A549 (cell line): ENCODE measurements around the gene MTPN. TPM values are rescaled to one million over a fixed set of nuclear protein-coding genes. Genes with fewer than 3 reads are reported as not detected.

Experiments used
- ATAC-seq, 2 experiments: fragments of 200-7000 bp in 1 of 2; fragments of >200 bp in 1 of 2; cut with Nextera tagmentation in 1 of 2; cut with Tn5 transposase in 1 of 2; 3 replicates each; pipeline versions ENCODE4 v1.8.0 to v1.9.1; 2018 to 2020; ENCODE audit warnings: mild to moderate bottlenecking in 1 of 2, moderate library complexity in 1 of 2
- CTCF ChIA-PET: fragments of 300-600 bp; sonication (Branson Sonifier 250); formaldehyde crosslinking; extraction: SDS; loops from one replicate; lab custom pipeline; 2021; ENCODE audit warnings: antibody characterized with exemption, inconsistent platforms; lab: Yijun Ruan, JAX
- POLR2A ChIA-PET: fragments of 350-600 bp; formaldehyde crosslinking; extraction: SDS; loops from one replicate; lab custom pipeline; 2021; ENCODE audit warnings: antibody characterized with exemption, inconsistent platforms; lab: Yijun Ruan, JAX
- DNase-seq, 2 experiments: peaks; one replicate each; pipeline versions ENCODE4 v3.0.0 to v3.0.0-alpha.2; 2011 to 2016; ENCODE audit warnings: low read depth in 1 of 2, low spot score in 1 of 2
- FAIRE-seq: peaks from 2 replicates; lab custom pipeline; 2011; peaks lifted over from hg19 to GRCh38; lab: Jason Lieb, UNC
- H3K27ac ChIP-seq, 2 experiments: fragments of >200 bp; sonication (Bioruptor Twin); formaldehyde crosslinking; 3 replicates each; pipeline ENCODE4 v1.5.1; 2016 to 2017
- H3K4me1 ChIP-seq: fragments of >200 bp; sonication (Bioruptor Twin); formaldehyde crosslinking; 3 replicates; pipeline ENCODE4 v1.6.1; 2016
- H3K4me2 ChIP-seq: fragments of >200 bp; sonication (Bioruptor Twin); formaldehyde crosslinking; 3 replicates; pipeline ENCODE4 v1.6.1; 2016
- H3K4me3 ChIP-seq: fragments of >200 bp; sonication (Bioruptor Twin); formaldehyde crosslinking; 3 replicates; pipeline ENCODE4 v1.5.1; 2016
- H3K9me3 ChIP-seq: fragments of >200 bp; sonication (Bioruptor Twin); formaldehyde crosslinking; 3 replicates; pipeline ENCODE4 v1.6.1; 2016
- ATOH8 ChIP-seq: fragments of 250-450 bp; sonication (Bioruptor Pico); IDR thresholded peaks from 2 replicates; pipeline ENCODE4 v1.5.0; 2020; ENCODE audit warnings: low read depth, mild to moderate bottlenecking, moderate library complexity
- CBX2 ChIP-seq: fragments of 200-600 bp; sonication (generic); IDR thresholded peaks from 2 replicates; pipeline ENCODE4 v1.6.1; 2016; ENCODE audit warnings: low read depth, mild to moderate bottlenecking, borderline replicate concordance
- CBX8 ChIP-seq: fragments of 200-600 bp; sonication (generic); IDR thresholded peaks from 2 replicates; pipeline ENCODE4 v1.6.1; 2016
- CEBPB ChIP-seq, 2 experiments: fragments of >200 bp in 1 of 2; sonication (Bioruptor Twin) in 1 of 2; formaldehyde crosslinking in 1 of 2; IDR thresholded peaks; 2 replicates each; pipeline ENCODE4 v1.6.1; 2012 to 2016
- CHD4 ChIP-seq: fragments of 200-600 bp; sonication (generic); IDR thresholded peaks from 2 replicates; pipeline ENCODE4 v1.6.1; 2016; ENCODE audit warnings: antibody characterized with exemption, mild to moderate bottlenecking, borderline replicate concordance
- EHMT2 ChIP-seq: fragments of 200-600 bp; sonication (generic); IDR thresholded peaks from 2 replicates; pipeline ENCODE4 v1.6.1; 2016; ENCODE audit warnings: antibody characterized with exemption, low read depth, mild to moderate bottlenecking, moderate library complexity
- ESRRA ChIP-seq: fragments of 150-350 bp; IDR thresholded peaks from 2 replicates; pipeline ENCODE4 v1.6.1; 2014; ENCODE audit warnings: mild to moderate bottlenecking, low read length, borderline replicate concordance
- HOXB5 ChIP-seq: fragments of 250-450 bp; sonication (Bioruptor Pico); IDR thresholded peaks from 2 replicates; pipeline ENCODE4 v1.5.0; 2020; ENCODE audit warnings: mild to moderate bottlenecking, moderate library complexity
- JUNB ChIP-seq: fragments of >200 bp; sonication (Bioruptor Twin); formaldehyde crosslinking; IDR thresholded peaks from 2 replicates; pipeline ENCODE4 v1.6.1; 2016
- MAFK ChIP-seq: fragments of 450-650 bp; IDR thresholded peaks from 2 replicates; pipeline ENCODE4 v1.6.1; 2014; ENCODE audit not compliant: partially characterized antibody
- POLR2A ChIP-seq: IDR thresholded peaks from 2 replicates; pipeline ENCODE4 v1.6.1; 2012; ENCODE audit warnings: mild to moderate bottlenecking, low read length
- RAD21 ChIP-seq, 2 experiments: fragments of >200 bp in 1 of 2; sonication (Bioruptor Twin) in 1 of 2; formaldehyde crosslinking in 1 of 2; IDR thresholded peaks in 1 of 2; conservative IDR thresholded peaks in 1 of 2; 2 replicates in 1 of 2; 3 replicates in 1 of 2; pipeline ENCODE4 v1.6.1; 2012 to 2018; ENCODE audit warnings: inconsistent platforms in 1 of 2
- RARB ChIP-seq: fragments of 250-450 bp; sonication (Bioruptor Pico); IDR thresholded peaks from 2 replicates; pipeline ENCODE4 v1.8.0; 2021; ENCODE audit warnings: mild to moderate bottlenecking, moderate library complexity
- RNF2 ChIP-seq: fragments of 200-600 bp; sonication (generic); IDR thresholded peaks from 2 replicates; pipeline ENCODE4 v1.6.1; 2016; ENCODE audit warnings: low read depth, mild to moderate bottlenecking, antibody characterized with exemption, moderate library complexity, borderline replicate concordance
- TFCP2L1 ChIP-seq: fragments of 250-450 bp; sonication (Bioruptor Pico); IDR thresholded peaks from 2 replicates; pipeline ENCODE4 v1.5.0; 2021; ENCODE audit warnings: mild to moderate bottlenecking
- ZC3H11A ChIP-seq: fragments of 450-650 bp; IDR thresholded peaks from 2 replicates; pipeline ENCODE4 v1.6.1; 2014; ENCODE audit warnings: antibody characterized with exemption, mild to moderate bottlenecking
- ZFP36 ChIP-seq: fragments of 450-650 bp; IDR thresholded peaks from 2 replicates; pipeline ENCODE4 v1.6.1; 2014; ENCODE audit warnings: borderline replicate concordance; ENCODE audit not compliant: partially characterized antibody
- WGBS: methylation state at CpG from one replicate; pipeline ENCODE4 v1.1.6; 2017; ENCODE audit errors: missing lambda C conversion rate; 5-methylcytosine and 5-hydroxymethylcytosine counted together
- polyA plus RNA-seq, 4 experiments: library from polyadenylated mRNA; depleted of rRNA in 3 of 4; stranded (reverse); fragments of >200 nt; fragmentation: RNase III in 1 of 4; extraction: RNeasy Plus Mini Kit Qiagen cat#74134 plus additional on column Dnase treatment in 1 of 4; gene quantifications; 2 replicates in 3 of 4; 3 replicates in 1 of 4; pipeline ENCODE4 v1.2.3, GENCODE V29; 2011 to 2017
- TF ChIP-seq, protein P1 (sequence below): fragments of 250-450 bp; sonication (Bioruptor Pico); IDR thresholded peaks from 2 replicates; pipeline ENCODE4 v1.5.0; 2021; ENCODE audit warnings: mild to moderate bottlenecking, moderate library complexity, borderline replicate concordance

MTPN gene
- polyA plus RNA-seq, 2 of the 4 experiments (the other 2 are of a cell fraction): 147 to 206 TPM

GRCh38 chr7:135998081-135998480 is 20.9 kb upstream of the MTPN start:
- ATAC-seq: no peak
- H3K4me1 ChIP-seq: 0 out of 3 replicates have a peak, but pooled peaks cover 9% of the 10 kb centered on the region
- FAIRE-seq: no peak
- no peak overlapping the region for H3K4me2 ChIP-seq
- ChIA-PET CTCF (interaction anchor here (1.3 to 3.6 kb wide), 2 partner anchors 11 to 26 kb away, joined by 3 to 20 read pairs; no protein-coding TSS in a partner anchor), POLR2A (no interaction called here)
- H3K27ac ChIP-seq: no peak overlapping the region
- no peak overlapping the region for H3K4me3 ChIP-seq
- TF ChIP-seq RARB (CRISPR knock-in tag) (no peak), ESRRA (no peak), ZC3H11A (no peak), HOXB5 (CRISPR knock-in tag) (no peak), JUNB (no peak), CBX8 (no peak), ZFP36 (no peak), MAFK (no peak), RNF2 (no peak), CHD4 (no peak), POLR2A (no peak), RAD21 (conservative IDR thresholded peaks at IDR 0.05 in 1 of 2, IDR thresholded peaks at IDR 0.05 in 1 of 2) (no peak)
- DNase-seq: no peak
- H3K9me3 ChIP-seq: no peaks in the 10 kb centered on the region

GRCh38 chr7:135995748-135996147 is 18.6 kb upstream of the MTPN start:
- Histone ChIP-seq H3K9me3 (no peaks in the 10 kb centered on the region), H3K4me2 (no peak overlapping the region), H3K27ac (no peak overlapping the region), H3K4me1 (0 out of 3 replicates have a peak, but pooled peaks cover 9% of the 10 kb centered on the region), H3K4me3 (no peak overlapping the region)
- DNase-seq (no peak), ATAC-seq (no peak), FAIRE-seq (no peak)
- POLR2A ChIA-PET: no interaction called here
- 62% methylated on average over 2 of the region's 2 CpGs for WGBS
- no peak for TF ChIP-seq ATOH8 (CRISPR knock-in tag)
- no peak for TF ChIP-seq CEBPB (IDR thresholded peaks at IDR 0.05)
- no peak for TF ChIP-seq CBX8
- TF ChIP-seq, protein P1, sequence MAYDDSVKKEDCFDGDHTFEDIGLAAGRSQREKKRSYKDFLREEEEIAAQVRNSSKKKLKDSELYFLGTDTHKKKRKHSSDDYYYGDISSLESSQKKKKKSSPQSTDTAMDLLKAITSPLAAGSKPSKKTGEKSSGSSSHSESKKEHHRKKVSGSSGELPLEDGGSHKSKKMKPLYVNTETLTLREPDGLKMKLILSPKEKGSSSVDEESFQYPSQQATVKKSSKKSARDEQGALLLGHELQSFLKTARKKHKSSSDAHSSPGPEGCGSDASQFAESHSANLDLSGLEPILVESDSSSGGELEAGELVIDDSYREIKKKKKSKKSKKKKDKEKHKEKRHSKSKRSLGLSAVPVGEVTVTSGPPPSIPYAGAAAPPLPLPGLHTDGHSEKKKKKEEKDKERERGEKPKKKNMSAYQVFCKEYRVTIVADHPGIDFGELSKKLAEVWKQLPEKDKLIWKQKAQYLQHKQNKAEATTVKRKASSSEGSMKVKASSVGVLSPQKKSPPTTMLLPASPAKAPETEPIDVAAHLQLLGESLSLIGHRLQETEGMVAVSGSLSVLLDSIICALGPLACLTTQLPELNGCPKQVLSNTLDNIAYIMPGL (CRISPR knock-in tag): no peak
- CTCF ChIA-PET: interaction anchor here (1.1 kb wide), 1 partner anchor 29 kb away, joined by 3 read pairs; no protein-coding TSS in a partner anchor

DNA sequence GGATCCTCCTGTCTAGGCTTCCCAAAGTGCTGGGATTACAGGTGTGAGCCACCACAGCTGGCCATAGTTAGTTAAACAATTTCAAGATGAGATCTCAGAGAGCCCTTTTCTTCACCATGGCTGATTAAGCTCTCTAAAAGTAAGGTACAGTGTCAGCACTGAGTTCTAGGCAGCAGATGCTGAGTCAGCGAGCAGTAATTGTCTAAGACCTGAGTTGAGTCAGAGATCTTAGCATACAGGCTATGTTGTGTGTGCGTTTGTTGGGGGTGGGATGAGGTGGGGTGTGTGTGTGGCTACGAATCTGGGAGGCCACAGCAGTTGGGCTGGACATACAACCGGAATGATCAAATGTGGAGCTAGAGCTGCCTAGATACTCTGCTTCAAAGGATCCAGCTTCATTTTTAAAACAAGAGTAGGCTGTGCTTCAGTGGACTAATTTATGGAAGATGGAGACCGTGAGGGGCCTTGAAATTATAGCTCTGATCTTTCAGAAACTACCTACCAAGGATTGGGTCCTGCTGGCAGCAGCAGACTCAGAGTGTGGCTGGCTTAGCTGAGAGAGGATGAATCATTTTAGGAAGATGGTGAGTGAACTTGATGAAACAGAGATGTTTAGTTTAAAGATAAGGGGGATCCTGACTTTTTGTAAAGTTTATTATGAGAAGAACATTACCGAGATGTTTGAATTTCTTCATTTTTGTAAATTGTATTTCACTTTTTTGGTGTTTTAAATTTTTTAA is 17.5 kb upstream of the MTPN start:
- TF ChIP-seq MAFK: peak; percentile 88
- TF ChIP-seq CBX2: no peak
- TF ChIP-seq EHMT2: no peak
- no peak for TF ChIP-seq TFCP2L1 (CRISPR knock-in tag)
- no peaks in the 10 kb centered on the region for H3K9me3 ChIP-seq
- no peak overlapping the region for H3K27ac ChIP-seq
- no peak overlapping the region for H3K4me3 ChIP-seq
- no peak overlapping the region for H3K4me2 ChIP-seq
- ChIA-PET CTCF (interaction anchor here (1.0 to 2.1 kb wide), 4 partner anchors 12 to 193 kb away, joined by 3 to 13 read pairs (median 4); no protein-coding TSS in a partner anchor), POLR2A (no interaction called here)
- no peaks in the 10 kb centered on the region for H3K4me1 ChIP-seq
- ATAC-seq (no peak), DNase-seq (peak in 1 of 2 experiments; percentile 9), FAIRE-seq (no peak)
- WGBS: 54% methylated on average over 5 of the region's 6 CpGs
